H1 (cell line): ENCODE data around the gene RAPGEF1. TPM values are rescaled to one million over a fixed set of nuclear protein-coding genes. Genes with fewer than 3 reads are reported as not detected.

ENCODE experiments used
- CTCF ChIA-PET: fragments of 300-600 bp; sonication (Branson Sonifier 250); formaldehyde crosslinking; loops from one replicate; lab custom pipeline; 2021; ENCODE audit not compliant: partially characterized antibody; lab: Charles Lee
- POLR2A ChIA-PET: fragments of 300-600 bp; sonication (Branson Sonifier 250); formaldehyde crosslinking; loops from one replicate; lab custom pipeline; 2021; ENCODE audit warnings: inconsistent platforms; ENCODE audit not compliant: partially characterized antibody; lab: Charles Lee
- DNase-seq, 2 experiments: peaks; one replicate each; pipeline versions ENCODE4 v3.0.0 to v3.0.0-alpha.2; 2010 to 2022; ENCODE audit warnings: low spot score in 2 of 2, low read depth in 1 of 2, mixed read lengths in 1 of 2
- FAIRE-seq: peaks from 2 replicates; lab custom pipeline; 2011; peaks lifted over from hg19 to GRCh38; lab: Jason Lieb, UNC
- H2AFZ ChIP-seq: 2 replicates; pipeline ENCODE4 v1.8.1; 2012; ENCODE audit warnings: low read length, inconsistent platforms
- H2AK5ac ChIP-seq: 2 replicates; pipeline ENCODE4 v1.6.1; 2013; ENCODE audit warnings: low read depth, low read length
- H2BK120ac ChIP-seq: replicated peaks from 2 replicates; pipeline ENCODE3; 2013; ENCODE audit warnings: low read depth, low read length, inconsistent platforms
- H2BK12ac ChIP-seq: 2 replicates; pipeline ENCODE4 v1.6.1; 2013; ENCODE audit warnings: low read depth, low read length
- H2BK15ac ChIP-seq: 2 replicates; pipeline ENCODE4 v1.6.1; 2013; ENCODE audit warnings: low read length
- H2BK20ac ChIP-seq: 2 replicates; pipeline ENCODE4 v1.6.1; 2013; ENCODE audit warnings: low read length
- H2BK5ac ChIP-seq: 2 replicates; pipeline ENCODE4 v1.6.1; 2013; ENCODE audit warnings: low read depth, low read length
- H3K14ac ChIP-seq: 2 replicates; pipeline ENCODE4 v1.6.1; 2013; ENCODE audit warnings: inconsistent platforms; ENCODE audit not compliant: insufficient read length
- H3K18ac ChIP-seq: 2 replicates; pipeline ENCODE4 v1.6.1; 2013; ENCODE audit warnings: low read length; ENCODE audit errors: extremely low read depth
- H3K23ac ChIP-seq: 2 replicates; pipeline ENCODE4 v1.6.1; 2013; ENCODE audit warnings: inconsistent platforms; ENCODE audit not compliant: insufficient read length
- H3K23me2 ChIP-seq: 2 replicates; pipeline ENCODE4 v1.6.1; 2013; ENCODE audit warnings: low read depth, low read length
- H3K27ac ChIP-seq: 2 replicates; pipeline ENCODE4 v1.6.1; 2011; ENCODE audit warnings: low read depth, low read length, inconsistent platforms
- H3K27me3 ChIP-seq, 4 experiments: replicated peaks in 1 of 4; 1 replicate in 1 of 4; 2 replicates in 3 of 4; pipeline versions ENCODE4 v1.6.1 to v1.8.1; 2011 to 2013; ENCODE audit warnings: low read length in 3 of 4, mild to moderate bottlenecking in 3 of 4, inconsistent platforms in 2 of 4, mixed read lengths in 2 of 4, moderate library complexity in 1 of 4; ENCODE audit not compliant: control insufficient read depth in 3 of 4, insufficient read depth in 3 of 4; ENCODE audit errors: extremely low read depth in 1 of 4
- H3K36me3 ChIP-seq, 4 experiments: 2 replicates each; pipeline versions ENCODE4 v1.6.1 to v1.8.1; 2011 to 2013; ENCODE audit warnings: mild to moderate bottlenecking in 4 of 4, low read length in 3 of 4, moderate library complexity in 2 of 4, control low read depth in 1 of 4, inconsistent platforms in 1 of 4; ENCODE audit not compliant: insufficient read depth in 4 of 4, control insufficient read depth in 2 of 4
- H3K4ac ChIP-seq: replicated peaks from 2 replicates; pipeline ENCODE3; 2013; ENCODE audit warnings: low read length, low read depth, mixed read lengths, inconsistent platforms; ENCODE audit not compliant: insufficient read length
- H3K4me1 ChIP-seq, 4 experiments: replicated peaks in 1 of 4; 1 replicate in 1 of 4; 2 replicates in 3 of 4; pipeline versions ENCODE4 v1.6.1 to v1.8.1; 2011 to 2013; ENCODE audit warnings: low read length in 3 of 4, inconsistent platforms in 2 of 4, mixed read lengths in 1 of 4; ENCODE audit not compliant: insufficient read depth in 4 of 4, control insufficient read depth in 3 of 4
- H3K4me2 ChIP-seq, 2 experiments: 2 replicates each; pipeline versions ENCODE4 v1.6.1 to v1.8.1; 2011 to 2013; ENCODE audit warnings: low read depth in 2 of 2, low read length in 2 of 2, control low read depth in 1 of 2, inconsistent platforms in 1 of 2, mild to moderate bottlenecking in 1 of 2; ENCODE audit not compliant: insufficient read depth in 1 of 2
- H3K4me3 ChIP-seq, 4 experiments: fragments of 200-600, 300-600 bp in 1 of 4; sonication (generic), shearing (Covaris generic), sonication (Bioruptor Twin) in 1 of 4; 2 replicates each; pipeline versions ENCODE4 v1.5.1 to v1.8.1; 2011 to 2016; ENCODE audit warnings: low read length in 4 of 4, low read depth in 3 of 4, control low read depth in 2 of 4, inconsistent platforms in 2 of 4, mild to moderate bottlenecking in 2 of 4, mixed read lengths in 1 of 4, moderate library complexity in 1 of 4; ENCODE audit not compliant: insufficient read depth in 2 of 4; ENCODE audit errors: extremely low read depth in 1 of 4
- H3K56ac ChIP-seq: replicated peaks from 2 replicates; pipeline ENCODE3; 2013; ENCODE audit warnings: low read depth, mild to moderate bottlenecking, mixed read lengths, low read length, inconsistent platforms; ENCODE audit not compliant: insufficient read length
- H3K79me1 ChIP-seq: 2 replicates; pipeline ENCODE4 v1.6.1; 2013; ENCODE audit warnings: low read depth, low read length, control low read depth
- H3K79me2 ChIP-seq, 2 experiments: 2 replicates each; pipeline versions ENCODE4 v1.6.1 to v1.8.1; 2012 to 2013; ENCODE audit warnings: low read length in 2 of 2, mild to moderate bottlenecking in 2 of 2, inconsistent platforms in 1 of 2; ENCODE audit not compliant: insufficient read depth in 2 of 2, control insufficient read depth in 1 of 2
- H3K9ac ChIP-seq, 4 experiments: replicated peaks in 1 of 4; 1 replicate in 1 of 4; 2 replicates in 3 of 4; pipeline versions ENCODE4 v1.6.1 to v1.8.1; 2011 to 2013; ENCODE audit warnings: low read depth in 3 of 4, low read length in 3 of 4, control low read depth in 2 of 4, mild to moderate bottlenecking in 2 of 4, moderate library complexity in 2 of 4, inconsistent platforms in 1 of 4; ENCODE audit errors: extremely low read depth in 1 of 4
- H3K9me3 ChIP-seq, 2 experiments: 2 replicates each; pipeline versions ENCODE4 v1.6.1 to v1.8.1; 2012 to 2013; ENCODE audit warnings: mild to moderate bottlenecking in 2 of 2, moderate library complexity in 2 of 2, control low read depth in 1 of 2, inconsistent platforms in 1 of 2, low read depth in 1 of 2, low read length in 1 of 2, mixed read lengths in 1 of 2; ENCODE audit not compliant: insufficient read depth in 2 of 2
- H4K20me1 ChIP-seq, 2 experiments: replicated peaks in 1 of 2; 2 replicates each; pipeline versions ENCODE3 to v1.8.1; 2011 to 2013; ENCODE audit warnings: inconsistent platforms in 2 of 2, low read length in 2 of 2, mild to moderate bottlenecking in 1 of 2; ENCODE audit not compliant: insufficient read depth in 2 of 2, control insufficient read depth in 1 of 2
- H4K5ac ChIP-seq: 2 replicates; pipeline ENCODE4 v1.6.1; 2013; ENCODE audit warnings: low read length, low read depth, mixed read lengths, inconsistent platforms; ENCODE audit not compliant: insufficient read length
- H4K8ac ChIP-seq: 2 replicates; pipeline ENCODE4 v1.8.0; 2013; ENCODE audit warnings: mild to moderate bottlenecking, moderate library complexity, low read length, inconsistent platforms; ENCODE audit not compliant: insufficient read depth; ENCODE audit errors: extremely low read depth
- H4K91ac ChIP-seq: replicated peaks from 2 replicates; pipeline ENCODE3; 2013; ENCODE audit warnings: low read length, mixed read lengths, inconsistent platforms; ENCODE audit not compliant: insufficient read length
- RAD21 ChIP-seq, 2 experiments: IDR thresholded peaks in 1 of 2; conservative IDR thresholded peaks in 1 of 2; 2 replicates each; pipeline ENCODE4 v1.6.1; 2011; ENCODE audit warnings: low read depth in 2 of 2, low read length in 2 of 2, improper control_type of control experiment in 1 of 2, inconsistent platforms in 1 of 2, mild to moderate bottlenecking in 1 of 2, moderate library complexity in 1 of 2
- SUZ12 ChIP-seq: fragments of 200-600 bp; sonication (generic); IDR thresholded peaks from 2 replicates; pipeline ENCODE4 v1.6.1; 2012; ENCODE audit warnings: mild to moderate bottlenecking, inconsistent platforms, low read length, moderate library complexity, mixed read lengths
- WGBS, 2 experiments: shearing (Covaris generic) in 1 of 2; methylation state at CpG; one replicate each; pipeline versions ENCODE4 v1.1.6 to v1.1.7; 2013 to 2015; ENCODE audit warnings: low lambda C conversion rate in 2 of 2, mixed read lengths in 2 of 2, inconsistent platforms in 1 of 2, low coverage in 1 of 2, missing lambda C conversion rate in 1 of 2; ENCODE audit not compliant: insufficient replicate concordance in 2 of 2, insufficient coverage in 1 of 2, insufficient read length in 1 of 2; ENCODE audit errors: extremely low coverage in 1 of 2, missing lambda C conversion rate in 1 of 2; 5-methylcytosine and 5-hydroxymethylcytosine counted together
- polyA plus RNA-seq, 7 experiments: library from polyadenylated mRNA; depleted of rRNA in 3 of 7; stranded (reverse) in 5 of 7; unstranded in 2 of 7; fragments of >200 nt in 5 of 7; fragments of 200-250 nt in 2 of 7; gene quantifications; 1 replicate in 5 of 7; 2 replicates in 1 of 7; 4 replicates in 1 of 7; pipeline versions ENCODE4 v1.2.1 to v1.2.3, GENCODE V29; 2011 to 2013; ENCODE audit warnings: missing spikeins in 2 of 7, mixed read lengths in 2 of 7
- total RNA-seq: library from RNA; stranded (reverse); fragmentation: NEBNext Ultra II Directional; extraction: Animal tissue kit (Norgen Biotek cat#: 25700); gene quantifications from 2 replicates; pipeline ENCODE4 v1.2.1, GENCODE V29; 2021
- TF ChIP-seq, protein P1 (sequence below), 3 experiments: IDR thresholded peaks; 1 replicate in 2 of 3; 2 replicates in 1 of 3; pipeline versions ENCODE4 v1.5.1 to v1.6.1; 2011; ENCODE audit warnings: low read length in 3 of 3, mild to moderate bottlenecking in 3 of 3, inconsistent platforms in 2 of 3, low read depth in 1 of 3, moderate library complexity in 1 of 3; ENCODE audit not compliant: insufficient read depth in 1 of 3; ENCODE audit errors: control extremely low read depth in 1 of 3

The RAPGEF1 gene
- total and polyA plus RNA-seq, 2 of the 8 experiments (the other 6 are each of a cell fraction or from before 2014, with no cell fraction given) = 29.7 to 78.9 TPM

- no peak overlapping the region for H3K4me3 ChIP-seq
- no peaks in the 10 kb centered on the region for H3K79me2 ChIP-seq
- H2BK5ac ChIP-seq = no peak overlapping the region
- H3K56ac ChIP-seq = no peak overlapping the region
- H3K23me2 ChIP-seq = peaks cover 11% of the 10 kb centered on the region; the same call in 1 of the 2 replicates
- H3K9me3 ChIP-seq = peaks cover 11 to 12% of the 10 kb centered on the region in 2 experiments
- no peak overlapping the region for H2BK120ac ChIP-seq
- no peak overlapping the region for H4K91ac ChIP-seq
- 92% methylated on average over 24 of the region's 25 CpGs; no CpG with 5 or more reads in 1 of the 2 experiments for WGBS, 2 experiments
- H2AFZ ChIP-seq = no peak overlapping the region
- H3K36me3 ChIP-seq = no peaks in the 10 kb centered on the region
- peaks cover 0 to 2% of the 10 kb centered on the region in 2 experiments for H4K20me1 ChIP-seq
- no peak overlapping the region for H2BK20ac ChIP-seq
- peaks cover 13 to 33% (median 28%) of the 10 kb centered on the region in 4 experiments for H3K27me3 ChIP-seq
- H3K4me1 ChIP-seq = no peaks in the 10 kb centered on the region; a peak in 2 of 7 replicates
- no peak overlapping the region for H2BK15ac ChIP-seq
- no peak for DNase-seq
- no peak overlapping the region for H3K23ac ChIP-seq
- ChIA-PET POLR2A (interaction anchor here (0.9 kb wide), 1 partner anchor 197 kb away, joined by 3 read pairs; no protein-coding TSS in a partner anchor), CTCF (interaction anchor here (0.7 to 1.6 kb wide), 5 partner anchors 13 to 159 kb away, joined by 3 to 4 read pairs (median 3); no protein-coding TSS in a partner anchor)
- TF ChIP-seq SUZ12 (no peak), RAD21 (IDR thresholded peaks at IDR 0.05 in 1 of 2, conservative IDR thresholded peaks at IDR 0.05 in 1 of 2; ENCODE audit: low read depth in 2 of 2, low read length in 2 of 2) (peak; percentile 27 to 49; a peak in 2 of 4 replicates)
- TF ChIP-seq, protein P1, sequence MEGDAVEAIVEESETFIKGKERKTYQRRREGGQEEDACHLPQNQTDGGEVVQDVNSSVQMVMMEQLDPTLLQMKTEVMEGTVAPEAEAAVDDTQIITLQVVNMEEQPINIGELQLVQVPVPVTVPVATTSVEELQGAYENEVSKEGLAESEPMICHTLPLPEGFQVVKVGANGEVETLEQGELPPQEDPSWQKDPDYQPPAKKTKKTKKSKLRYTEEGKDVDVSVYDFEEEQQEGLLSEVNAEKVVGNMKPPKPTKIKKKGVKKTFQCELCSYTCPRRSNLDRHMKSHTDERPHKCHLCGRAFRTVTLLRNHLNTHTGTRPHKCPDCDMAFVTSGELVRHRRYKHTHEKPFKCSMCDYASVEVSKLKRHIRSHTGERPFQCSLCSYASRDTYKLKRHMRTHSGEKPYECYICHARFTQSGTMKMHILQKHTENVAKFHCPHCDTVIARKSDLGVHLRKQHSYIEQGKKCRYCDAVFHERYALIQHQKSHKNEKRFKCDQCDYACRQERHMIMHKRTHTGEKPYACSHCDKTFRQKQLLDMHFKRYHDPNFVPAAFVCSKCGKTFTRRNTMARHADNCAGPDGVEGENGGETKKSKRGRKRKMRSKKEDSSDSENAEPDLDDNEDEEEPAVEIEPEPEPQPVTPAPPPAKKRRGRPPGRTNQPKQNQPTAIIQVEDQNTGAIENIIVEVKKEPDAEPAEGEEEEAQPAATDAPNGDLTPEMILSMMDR (IDR thresholded peaks at IDR 0.05; ENCODE audit: control extremely low read depth in 1 of 3, insufficient read depth in 1 of 3, low read depth in 1 of 3, low read length in 3 of 3) = peak; percentile 25 to 39 (median 39)
- no peak overlapping the region for H3K14ac ChIP-seq
- H2BK12ac ChIP-seq = no peak overlapping the region
- H3K4ac ChIP-seq = no peak overlapping the region
- H3K27ac ChIP-seq = no peak overlapping the region
- H3K4me2 ChIP-seq = no peak overlapping the region
- H3K18ac ChIP-seq = no peak overlapping the region
- FAIRE-seq = no peak
- no peak overlapping the region; the same call in 1 of the 2 replicates for H4K8ac ChIP-seq
- no peak overlapping the region for H2AK5ac ChIP-seq
- no peak overlapping the region for H4K5ac ChIP-seq
- H3K79me1 ChIP-seq = no peaks in the 10 kb centered on the region
- H3K9ac ChIP-seq = no peak overlapping the region
Measured at GRCh38 chr9:131557855-131558548, 181.9 kb downstream of the RAPGEF1 start.
